RWPE2 (cell line): ENCODE results near the gene DNAL1.

ENCODE experiments used
- ATAC-seq: fragments of 200-7000 bp; cut with Tn5 transposase; 3 replicates; pipeline ENCODE4 v1.9.1; 2021; ENCODE audit warnings: low read depth
- DNase-seq: peaks from one replicate; pipeline ENCODE4 v3.0.0-alpha.2; 2020; ENCODE audit warnings: low spot score
- H3K27ac ChIP-seq: fragments of 450-650 bp; 2 replicates; pipeline ENCODE4 v1.5.1; 2017; ENCODE audit warnings: mild to moderate bottlenecking; ENCODE audit not compliant: poor library complexity, severe bottlenecking
- H3K27me3 ChIP-seq: fragments of 250-450 bp; sonication (Bioruptor Pico); 2 replicates; pipeline ENCODE4 v1.5.1; 2021; ENCODE audit warnings: mild to moderate bottlenecking, moderate library complexity; ENCODE audit not compliant: insufficient read depth, poor library complexity, severe bottlenecking
- H3K36me3 ChIP-seq: fragments of 250-450 bp; sonication (Bioruptor Pico); 2 replicates; pipeline ENCODE4 v1.5.1; 2020; ENCODE audit warnings: low read depth, mild to moderate bottlenecking, moderate library complexity
- H3K4me1 ChIP-seq: fragments of 250-450 bp; sonication (Bioruptor Pico); 2 replicates; pipeline ENCODE4 v1.5.1; 2021; ENCODE audit warnings: mild to moderate bottlenecking, moderate library complexity; ENCODE audit not compliant: insufficient read depth, poor library complexity, severe bottlenecking
- H3K4me3 ChIP-seq: fragments of 250-450 bp; sonication (Bioruptor Pico); 2 replicates; pipeline ENCODE4 v1.5.1; 2021; ENCODE audit warnings: mild to moderate bottlenecking, moderate library complexity; ENCODE audit not compliant: severe bottlenecking
- H3K9me3 ChIP-seq: fragments of 250-450 bp; sonication (Bioruptor Pico); 2 replicates; pipeline ENCODE4 v1.5.1; 2021; ENCODE audit warnings: mild to moderate bottlenecking, moderate library complexity; ENCODE audit not compliant: severe bottlenecking
- TF ChIP-seq, protein P1 (sequence below): fragments of 450-650 bp; IDR thresholded peaks from one replicate; pipeline ENCODE4 v1.5.1; 2017; ENCODE audit warnings: mild to moderate bottlenecking, moderate library complexity; ENCODE audit not compliant: poor library complexity, severe bottlenecking

Gene DNAL1

GRCh38 chr14:73740618-73741326, 96.0 kb downstream of the DNAL1 start:
- ATAC-seq, result peak; percentile 63
- H3K4me3 ChIP-seq, result no peak overlapping the region

DNA sequence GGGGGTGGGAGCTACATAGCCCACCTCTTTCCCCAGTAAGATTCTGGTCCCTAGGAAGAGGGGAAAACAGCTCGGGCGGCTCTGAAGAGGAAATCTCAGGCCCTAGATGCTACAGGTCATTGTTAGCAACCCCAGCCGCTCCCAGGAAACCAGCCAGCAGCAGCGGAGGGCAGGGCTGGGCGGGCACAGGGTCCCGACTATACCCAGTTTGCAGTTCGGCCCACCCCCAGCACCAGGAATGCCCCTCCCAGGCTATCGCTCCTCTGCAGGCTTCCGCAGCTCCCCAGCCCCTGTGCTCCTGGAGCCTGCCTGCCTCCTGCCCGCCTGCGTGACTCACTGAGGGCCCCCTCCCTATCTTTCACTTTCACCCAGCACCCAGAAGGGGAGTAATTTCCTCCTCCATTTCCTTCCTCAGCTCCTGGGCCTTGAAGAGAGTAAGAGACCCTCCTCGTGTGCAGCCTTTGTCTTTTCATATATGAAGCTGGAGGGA, 96.6 kb downstream of the DNAL1 start:
- TF ChIP-seq, protein P1, sequence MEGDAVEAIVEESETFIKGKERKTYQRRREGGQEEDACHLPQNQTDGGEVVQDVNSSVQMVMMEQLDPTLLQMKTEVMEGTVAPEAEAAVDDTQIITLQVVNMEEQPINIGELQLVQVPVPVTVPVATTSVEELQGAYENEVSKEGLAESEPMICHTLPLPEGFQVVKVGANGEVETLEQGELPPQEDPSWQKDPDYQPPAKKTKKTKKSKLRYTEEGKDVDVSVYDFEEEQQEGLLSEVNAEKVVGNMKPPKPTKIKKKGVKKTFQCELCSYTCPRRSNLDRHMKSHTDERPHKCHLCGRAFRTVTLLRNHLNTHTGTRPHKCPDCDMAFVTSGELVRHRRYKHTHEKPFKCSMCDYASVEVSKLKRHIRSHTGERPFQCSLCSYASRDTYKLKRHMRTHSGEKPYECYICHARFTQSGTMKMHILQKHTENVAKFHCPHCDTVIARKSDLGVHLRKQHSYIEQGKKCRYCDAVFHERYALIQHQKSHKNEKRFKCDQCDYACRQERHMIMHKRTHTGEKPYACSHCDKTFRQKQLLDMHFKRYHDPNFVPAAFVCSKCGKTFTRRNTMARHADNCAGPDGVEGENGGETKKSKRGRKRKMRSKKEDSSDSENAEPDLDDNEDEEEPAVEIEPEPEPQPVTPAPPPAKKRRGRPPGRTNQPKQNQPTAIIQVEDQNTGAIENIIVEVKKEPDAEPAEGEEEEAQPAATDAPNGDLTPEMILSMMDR, result peak; percentile 12
- Histone ChIP-seq H3K4me3 (no peak overlapping the region), H3K27me3 (no peaks in the 10 kb centered on the region), H3K4me1 (peaks cover 62% of the 10 kb centered on the region), H3K36me3 (peaks cover 35% of the 10 kb centered on the region), H3K27ac (peak overlapping the region; percentile 99), H3K9me3 (no peaks in the 10 kb centered on the region)
- DNase-seq, result peak; percentile 98
- peak; percentile 79 for ATAC-seq

More at GRCh38 chr14:73740618-73741326, 96.0 kb downstream of the DNAL1 start:
- Histone ChIP-seq H3K36me3 (peaks cover 41% of the 10 kb centered on the region), H3K4me1 (peaks cover 55% of the 10 kb centered on the region), H3K27me3 (no peaks in the 10 kb centered on the region), H3K9me3 (no peaks in the 10 kb centered on the region), H3K27ac (peak overlapping the region; percentile 99)
- TF ChIP-seq, protein P1, result no peak
- DNase-seq, result peak; percentile 91

GRCh38 chr14:73741876-73742519, 97.2 kb downstream of the DNAL1 start:
- TF ChIP-seq, protein P1, result no peak
- DNase-seq, result no peak
- Histone ChIP-seq H3K27ac (peak overlapping the region; percentile 99), H3K9me3 (no peaks in the 10 kb centered on the region), H3K27me3 (no peaks in the 10 kb centered on the region), H3K36me3 (peaks cover 30% of the 10 kb centered on the region), H3K4me3 (no peak overlapping the region), H3K4me1 (peaks cover 68% of the 10 kb centered on the region)
- no peak for ATAC-seq

GRCh38 chr14:73742520-73743238, 97.9 kb downstream of the DNAL1 start:
- peaks cover 28% of the 10 kb centered on the region for H3K36me3 ChIP-seq
- DNase-seq, result no peak
- no peaks in the 10 kb centered on the region for H3K9me3 ChIP-seq
- peaks cover 72% of the 10 kb centered on the region for H3K4me1 ChIP-seq
- no peaks in the 10 kb centered on the region for H3K27me3 ChIP-seq
- TF ChIP-seq, protein P1, result no peak
- no peak overlapping the region for H3K4me3 ChIP-seq
- peak overlapping the region; percentile 99 for H3K27ac ChIP-seq
- ATAC-seq, result no peak
